Neuronal stem cell (in vitro differentiated cells): ENCODE data around the gene AOPEP.

ENCODE experiments used
- DNase-seq: peaks from one replicate; pipeline ENCODE4 v3.0.0-alpha.2; 2013; ENCODE audit warnings: low spot score
- H2AFZ ChIP-seq: one replicate; pipeline ENCODE4 v1.6.1; 2013; ENCODE audit warnings: mild to moderate bottlenecking, low read length, inconsistent platforms
- H2AK5ac ChIP-seq: 2 replicates; pipeline ENCODE4 v1.6.1; 2013; ENCODE audit warnings: low read depth, mild to moderate bottlenecking, inconsistent platforms, low read length, moderate library complexity, mixed read lengths
- H2BK120ac ChIP-seq: 2 replicates; pipeline ENCODE4 v1.6.1; 2013; ENCODE audit warnings: low read depth, mild to moderate bottlenecking, inconsistent platforms, low read length, moderate library complexity, mixed read lengths
- H2BK12ac ChIP-seq: one replicate; pipeline ENCODE4 v1.6.1; 2013; ENCODE audit warnings: low read length, inconsistent platforms
- H2BK15ac ChIP-seq: 2 replicates; pipeline ENCODE4 v1.6.1; 2013; ENCODE audit warnings: mild to moderate bottlenecking, low read length, inconsistent platforms, mixed read lengths
- H2BK5ac ChIP-seq: one replicate; pipeline ENCODE4 v1.6.1; 2013; ENCODE audit warnings: inconsistent platforms, mild to moderate bottlenecking, low read length, moderate library complexity
- H3K14ac ChIP-seq: one replicate; pipeline ENCODE4 v1.6.1; 2013; ENCODE audit warnings: low read length, inconsistent platforms
- H3K18ac ChIP-seq: 2 replicates; pipeline ENCODE4 v1.6.1; 2013; ENCODE audit warnings: low read length, inconsistent platforms
- H3K23ac ChIP-seq: 2 replicates; pipeline ENCODE4 v1.6.1; 2013; ENCODE audit warnings: low read depth, mild to moderate bottlenecking, mixed read lengths, low read length, inconsistent platforms; ENCODE audit not compliant: poor library complexity
- H3K27ac ChIP-seq: replicated peaks from 3 replicates; pipeline ENCODE4 v1.5.1; 2013; ENCODE audit warnings: low read length, inconsistent platforms
- H3K27me3 ChIP-seq, 3 experiments: 2 replicates each; pipeline ENCODE4 v1.6.1; 2013; ENCODE audit warnings: low read length in 3 of 3, mild to moderate bottlenecking in 2 of 3, inconsistent platforms in 1 of 3, low read depth in 1 of 3, mixed read lengths in 1 of 3, moderate library complexity in 1 of 3; ENCODE audit not compliant: control insufficient read depth in 3 of 3, insufficient read depth in 3 of 3
- H3K36me3 ChIP-seq, 2 donors: replicated peaks in 1 of 2; 2 replicates each; pipeline ENCODE4 v1.6.1; 2013; ENCODE audit warnings: low read length in 2 of 2; ENCODE audit not compliant: control insufficient read depth in 2 of 2, insufficient read depth in 2 of 2
- H3K4ac ChIP-seq: 2 replicates; pipeline ENCODE4 v1.6.1; 2013; ENCODE audit warnings: inconsistent platforms, mild to moderate bottlenecking, low read length, moderate library complexity
- H3K4me1 ChIP-seq, 2 donors: 1 replicate in 1 of 2; 2 replicates in 1 of 2; pipeline ENCODE4 v1.6.1; 2013; ENCODE audit warnings: low read length in 2 of 2, low read depth in 1 of 2; ENCODE audit not compliant: control insufficient read depth in 2 of 2, insufficient read depth in 1 of 2
- H3K4me2 ChIP-seq: one replicate; pipeline ENCODE4 v1.6.1; 2013; ENCODE audit warnings: mild to moderate bottlenecking, low read length, inconsistent platforms; ENCODE audit not compliant: insufficient read depth, poor library complexity, severe bottlenecking
- H3K4me3 ChIP-seq, 2 donors: 2 replicates each; pipeline ENCODE4 v1.5.1; 2013; ENCODE audit warnings: low read length in 2 of 2, mild to moderate bottlenecking in 2 of 2, inconsistent platforms in 1 of 2, moderate library complexity in 1 of 2
- H3K79me1 ChIP-seq: one replicate; pipeline ENCODE4 v1.6.1; 2013; ENCODE audit warnings: low read depth, mild to moderate bottlenecking, inconsistent platforms, low read length, moderate library complexity
- H3K9ac ChIP-seq: one replicate; pipeline ENCODE4 v1.6.1; 2013; ENCODE audit warnings: mild to moderate bottlenecking, low read depth, low read length, inconsistent platforms; ENCODE audit not compliant: poor library complexity
- H3K9me3 ChIP-seq, 2 donors: replicated peaks in 1 of 2; 2 replicates each; pipeline versions ENCODE3 to v1.6.1; 2013; ENCODE audit warnings: low read length in 2 of 2, mild to moderate bottlenecking in 2 of 2, inconsistent platforms in 1 of 2, low read depth in 1 of 2, mixed read lengths in 1 of 2, moderate library complexity in 1 of 2; ENCODE audit not compliant: control insufficient read depth in 2 of 2, insufficient read depth in 1 of 2
- H4K8ac ChIP-seq: one replicate; pipeline ENCODE4 v1.6.1; 2013; ENCODE audit warnings: low read depth, mild to moderate bottlenecking, inconsistent platforms, low read length, moderate library complexity
- H4K91ac ChIP-seq: one replicate; pipeline ENCODE4 v1.6.1; 2013; ENCODE audit warnings: low read length, low read depth, mild to moderate bottlenecking, inconsistent platforms; ENCODE audit not compliant: poor library complexity
- WGBS, 2 donors: extraction: QIAGEN DNeasy Blood & Tissue Kit; methylation state at CpG; one replicate each; pipeline ENCODE4 v1.1.7; 2013; ENCODE audit warnings: missing lambda C conversion rate in 2 of 2, mixed read lengths in 1 of 2; ENCODE audit not compliant: insufficient read length in 2 of 2, insufficient replicate concordance in 1 of 2; ENCODE audit errors: extremely low coverage in 2 of 2; 5-methylcytosine and 5-hydroxymethylcytosine counted together

The AOPEP gene

GRCh38 chr9:95010431-95010838, 283.9 kb downstream of the AOPEP start:
- no peak for DNase-seq
- Histone ChIP-seq H3K36me3 (peaks cover 1 to 57% of the 10 kb centered on the region in 2 donors), H3K27ac (no peak overlapping the region)

GRCh38 chr9:95012035-95012708, 285.7 kb downstream of the AOPEP start:
- H2AFZ ChIP-seq, result no peak overlapping the region
- no peaks in the 10 kb centered on the region for H3K9me3 ChIP-seq
- H2BK15ac ChIP-seq, result no peak overlapping the region
- H3K14ac ChIP-seq, result no peak overlapping the region
- H3K4ac ChIP-seq, result no peak overlapping the region
- H3K4me3 ChIP-seq, result no peak overlapping the region
- no peaks in the 10 kb centered on the region for H3K27me3 ChIP-seq
- no peak for DNase-seq
- no peak overlapping the region for H2BK120ac ChIP-seq
- peaks cover 0 to 68% of the 10 kb centered on the region in 2 donors for H3K36me3 ChIP-seq
- no peak overlapping the region for H3K23ac ChIP-seq
- H2BK12ac ChIP-seq, result no peak overlapping the region
- H4K91ac ChIP-seq, result no peak overlapping the region
- H3K18ac ChIP-seq, result no peak overlapping the region
- no peak overlapping the region for H3K9ac ChIP-seq
- H4K8ac ChIP-seq, result no peak overlapping the region
- no peak overlapping the region for H3K4me2 ChIP-seq
- no peak overlapping the region for H3K27ac ChIP-seq
- H3K4me1 ChIP-seq, result peaks cover 0 to 10% of the 10 kb centered on the region in 2 donors
- H3K79me1 ChIP-seq, result no peaks in the 10 kb centered on the region
- no peak overlapping the region for H2BK5ac ChIP-seq
- no peak overlapping the region for H2AK5ac ChIP-seq
- no CpG with 5 or more reads among the region's 7 CpGs for whole genome bisulfite sequencing, 2 donors

More at GRCh38 chr9:95010431-95010838, 283.9 kb downstream of the AOPEP start:
- Histone ChIP-seq H3K4ac (no peak overlapping the region), H2AK5ac (no peak overlapping the region), H3K9ac (no peak overlapping the region), H2BK5ac (no peak overlapping the region), H4K8ac (no peak overlapping the region), H2BK15ac (no peak overlapping the region), H3K23ac (no peak overlapping the region), H3K4me3 (no peak overlapping the region), H3K4me2 (no peak overlapping the region), H2BK12ac (no peak overlapping the region), H3K27me3 (peaks cover 0 to 4% (median 0%) of the 10 kb centered on the region in 3 experiments), H3K18ac (no peak overlapping the region), H3K4me1 (peaks cover 0 to 10% of the 10 kb centered on the region in 2 donors), H3K9me3 (no peaks in the 10 kb centered on the region), H2BK120ac (no peak overlapping the region), H3K79me1 (no peaks in the 10 kb centered on the region), H4K91ac (no peak overlapping the region), H3K14ac (no peak overlapping the region), H2AFZ (no peak overlapping the region)
- no CpG with 5 or more reads among the region's 5 CpGs for WGBS, 2 donors

- Histone ChIP-seq H4K8ac (no peak overlapping the region), H2BK15ac (no peak overlapping the region), H2BK12ac (no peak overlapping the region), H3K18ac (no peak overlapping the region), H2BK5ac (no peak overlapping the region), H3K36me3 (peaks cover 0 to 68% of the 10 kb centered on the region in 2 donors), H2AK5ac (no peak overlapping the region), H3K4me3 (no peak overlapping the region), H3K27me3 (no peaks in the 10 kb centered on the region), H3K4me1 (peaks cover 0 to 5% of the 10 kb centered on the region in 2 donors), H3K14ac (no peak overlapping the region), H2AFZ (no peak overlapping the region), H3K9me3 (no peaks in the 10 kb centered on the region), H4K91ac (no peak overlapping the region), H2BK120ac (no peak overlapping the region), H3K79me1 (no peaks in the 10 kb centered on the region), H3K23ac (no peak overlapping the region), H3K4ac (no peak overlapping the region), H3K4me2 (no peak overlapping the region), H3K9ac (no peak overlapping the region), H3K27ac (no peak overlapping the region)
- WGBS, 2 donors, result no CpG with 5 or more reads among the region's 3 CpGs
- DNase-seq, result no peak
Observed at GRCh38 chr9:95012902-95013301, 286.4 kb downstream of the AOPEP start.

GRCh38 chr9:95014917-95015316, 288.4 kb downstream of the AOPEP start:
- Histone ChIP-seq H3K4ac (no peak overlapping the region), H3K18ac (no peak overlapping the region), H3K9ac (no peak overlapping the region), H4K8ac (no peak overlapping the region), H2BK120ac (no peak overlapping the region), H3K27me3 (no peaks in the 10 kb centered on the region), H4K91ac (no peak overlapping the region), H3K4me3 (no peak overlapping the region), H2AFZ (no peak overlapping the region), H3K36me3 (peaks cover 0 to 65% of the 10 kb centered on the region in 2 donors), H2AK5ac (no peak overlapping the region), H3K79me1 (no peaks in the 10 kb centered on the region), H2BK12ac (no peak overlapping the region), H3K14ac (no peak overlapping the region), H2BK5ac (no peak overlapping the region), H3K4me2 (no peak overlapping the region), H2BK15ac (no peak overlapping the region), H3K23ac (no peak overlapping the region), H3K9me3 (no peaks in the 10 kb centered on the region), H3K27ac (no peak overlapping the region), H3K4me1 (peaks cover 3 to 6% of the 10 kb centered on the region in 2 donors)
- WGBS, 2 donors, result no CpG with 5 or more reads among the region's 2 CpGs
- DNase-seq, result no peak
